ENCODE results near the gene ATG13. TPM values are rescaled to one million over a fixed set of nuclear protein-coding genes. Genes with fewer than 3 reads are reported as not detected.

Gene ATG13
- total and polyA plus RNA-seq, 2 of the 8 experiments (the other 6 are each of a cell fraction or from before 2014, with no cell fraction given), result 65.0 to 77.4 TPM

DNA sequence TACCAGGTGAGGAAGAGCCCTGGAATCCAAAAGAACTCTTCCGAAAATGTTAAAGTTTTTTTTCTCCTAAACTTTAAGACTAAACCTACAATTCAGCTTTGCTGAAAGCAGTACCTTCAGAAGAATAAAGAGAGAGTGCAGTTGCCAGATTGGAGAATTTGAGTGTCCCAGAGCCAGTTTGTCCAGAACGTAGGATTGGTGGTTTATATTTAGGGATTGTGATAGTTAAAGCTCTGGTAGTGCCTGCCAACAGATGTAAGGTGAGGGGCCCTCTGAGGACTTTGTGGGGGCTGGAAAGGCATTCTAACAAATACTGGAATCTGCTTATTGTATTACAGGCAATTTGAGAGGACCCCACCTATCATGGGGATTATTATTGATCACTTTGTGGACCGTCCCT lies 39.8 kb downstream of the ATG13 start:
- ChIA-PET CTCF (ENCODE audit: partially characterized antibody) (interaction anchor here (0.7 to 4.7 kb wide), 3 partner anchors 13 to 297 kb away, joined by 3 to 24 read pairs (median 3); no protein-coding TSS in a partner anchor), POLR2A (ENCODE audit: partially characterized antibody) (interaction anchor here (0.7 to 1.4 kb wide), 2 partner anchors 9 to 495 kb away, joined by 3 read pairs; no protein-coding TSS in a partner anchor)
- TF ChIP-seq TAF1 (IDR thresholded peaks at IDR 0.05; ENCODE audit: low read depth, low read length) (no peak), POLR2AphosphoS5 (IDR thresholded peaks at IDR 0.05; ENCODE audit: low read depth, low read length) (no peak), TEAD4 (IDR thresholded peaks at IDR 0.05; ENCODE audit: low read depth, low read length) (no peak), CTBP2 (IDR thresholded peaks at IDR 0.05; ENCODE audit: borderline replicate concordance, insufficient read depth, insufficient read length, low read length) (no peak), TCF12 (IDR thresholded peaks at IDR 0.05; ENCODE audit: low read depth, low read length) (no peak), KDM1A (IDR thresholded peaks at IDR 0.05; ENCODE audit: borderline replicate concordance, low read length) (no peak)

More for the DNA sequence above, 39.8 kb downstream of the ATG13 start:
- H2AFZ ChIP-seq (ENCODE audit: low read length), result no peak overlapping the region
- H3K4ac ChIP-seq (replicated peaks; ENCODE audit: insufficient read length, low read depth, low read length), result no peak overlapping the region
- H3K14ac ChIP-seq (ENCODE audit: insufficient read length), result no peak overlapping the region
- no peak overlapping the region for H3K18ac ChIP-seq (ENCODE audit: extremely low read depth, low read length)
- peaks cover 0 to 1% of the 10 kb centered on the region in 2 experiments for H4K20me1 ChIP-seq (replicated peaks in 1 of 2; ENCODE audit: control insufficient read depth in 1 of 2, insufficient read depth in 2 of 2, low read length in 2 of 2)
- no peak overlapping the region for H3K56ac ChIP-seq (replicated peaks; ENCODE audit: insufficient read length, low read depth, low read length)
- no peaks in the 10 kb centered on the region for H3K4me1 ChIP-seq (replicated peaks in 1 of 4; ENCODE audit: control insufficient read depth in 3 of 4, insufficient read depth in 4 of 4, low read length in 3 of 4)
- no peak overlapping the region for H4K8ac ChIP-seq (ENCODE audit: extremely low read depth, insufficient read depth, low read length)
- H3K23me2 ChIP-seq (ENCODE audit: low read depth, low read length), result no peaks in the 10 kb centered on the region
- no peaks in the 10 kb centered on the region for H3K79me1 ChIP-seq (ENCODE audit: low read depth, low read length)
- no peak overlapping the region for H3K23ac ChIP-seq (ENCODE audit: insufficient read length)
- no peak overlapping the region for H2BK12ac ChIP-seq (ENCODE audit: low read depth, low read length)
- H2BK120ac ChIP-seq (replicated peaks; ENCODE audit: low read depth, low read length), result no peak overlapping the region
- H3K36me3 ChIP-seq (ENCODE audit: control insufficient read depth in 2 of 4, insufficient read depth in 4 of 4, low read length in 3 of 4), result peaks cover 10 to 58% (median 33%) of the 10 kb centered on the region in 4 experiments
- no peak overlapping the region for H4K91ac ChIP-seq (replicated peaks; ENCODE audit: insufficient read length, low read length)
- H3K4me3 ChIP-seq (ENCODE audit: extremely low read depth in 1 of 4, insufficient read depth in 2 of 4, low read depth in 3 of 4, low read length in 4 of 4), result no peak overlapping the region
- WGBS, 2 experiments (ENCODE audit: extremely low coverage in 1 of 2, insufficient coverage in 1 of 2, insufficient read length in 1 of 2, insufficient replicate concordance in 2 of 2, low coverage in 1 of 2, low lambda C conversion rate in 2 of 2, missing lambda C conversion rate in 1 of 2), result 94% methylated on average over 3 of the region's 3 CpGs; no CpG with 5 or more reads in 1 of the 2 experiments
- no peak overlapping the region for H3K9ac ChIP-seq (replicated peaks in 1 of 4; ENCODE audit: extremely low read depth in 1 of 4, low read depth in 3 of 4, low read length in 3 of 4)
- H3K79me2 ChIP-seq (ENCODE audit: control insufficient read depth in 1 of 2, insufficient read depth in 2 of 2, low read length in 2 of 2), result no peaks in the 10 kb centered on the region
- no peak for DNase-seq (ENCODE audit: low read depth in 1 of 2, low spot score in 2 of 2)
- no peak overlapping the region for H2AK5ac ChIP-seq (ENCODE audit: low read depth, low read length)
- H2BK15ac ChIP-seq (ENCODE audit: low read length), result no peak overlapping the region
- no peak overlapping the region for H3K27ac ChIP-seq (ENCODE audit: low read depth, low read length)
- no peaks in the 10 kb centered on the region for H3K27me3 ChIP-seq (replicated peaks in 1 of 4; ENCODE audit: control insufficient read depth in 3 of 4, extremely low read depth in 1 of 4, insufficient read depth in 3 of 4, low read length in 3 of 4)
- no peak overlapping the region for H4K5ac ChIP-seq (ENCODE audit: insufficient read length, low read depth, low read length)
- no peak overlapping the region for H3K4me2 ChIP-seq (ENCODE audit: insufficient read depth in 1 of 2, low read depth in 2 of 2, low read length in 2 of 2)
- peak overlapping the region; percentile 26; the same call in 1 of the 2 replicates for H2BK5ac ChIP-seq (ENCODE audit: low read depth, low read length)
- no peak for FAIRE-seq
- H3K9me3 ChIP-seq (ENCODE audit: insufficient read depth in 2 of 2, low read depth in 1 of 2, low read length in 1 of 2), result no peaks in the 10 kb centered on the region
- no peak overlapping the region for H2BK20ac ChIP-seq (ENCODE audit: low read length)

Measured in H1 (cell line).